Activated naive CD4-positive, alpha-beta T cell treated with anti-CD3 and anti-CD28 coated beads, Interleukin-2, amount 50 U/mL, for 16 hours (primary cell): ENCODE data around the gene FSTL4.
A peak's percentile ranks its signal among the peaks of the same experiment; 100 is the strongest.

Experiments used
- DNase-seq: peaks from one replicate; pipeline ENCODE4 v3.0.0-alpha.2; 2020

The FSTL4 gene

DNA sequence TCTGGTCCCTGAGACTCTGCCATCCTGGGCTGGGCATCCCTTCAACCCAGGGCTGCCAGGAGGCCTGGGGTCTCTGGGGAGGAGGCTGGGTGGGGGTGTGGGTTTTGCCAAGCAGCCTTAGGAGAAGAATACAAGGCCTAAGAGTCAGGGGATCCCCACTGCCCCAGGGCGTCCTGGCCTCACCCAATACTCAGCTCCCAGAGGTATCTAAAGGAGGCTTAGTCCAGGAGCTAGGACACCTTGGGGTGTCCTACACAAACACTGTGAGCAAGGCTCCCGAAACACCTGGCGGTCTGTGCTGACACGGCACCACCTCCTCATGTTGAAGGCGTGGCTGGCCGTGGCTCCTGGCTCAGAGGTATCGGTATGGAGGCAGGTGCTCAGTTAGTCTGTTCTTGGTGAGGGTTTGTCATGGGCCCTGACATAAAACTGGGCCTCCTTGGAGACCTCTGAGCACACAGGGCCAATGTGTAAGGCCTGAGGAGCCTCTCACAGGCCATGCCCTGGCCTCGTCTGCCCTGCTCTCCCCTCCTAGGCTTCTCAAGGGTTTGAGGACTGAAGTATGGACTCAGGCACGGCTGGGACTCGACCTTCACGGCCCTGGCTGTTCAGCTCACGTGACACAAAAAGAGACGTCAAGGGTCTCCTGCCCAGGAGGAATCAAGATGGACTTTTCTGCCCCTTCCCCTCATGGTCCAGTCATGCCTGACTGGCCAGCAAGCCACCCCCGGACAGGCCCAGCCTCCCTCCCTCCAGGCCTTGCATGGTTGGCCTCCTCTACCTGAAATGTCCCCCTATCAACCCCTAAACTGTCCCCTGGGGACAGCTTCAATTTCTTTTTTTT lies 277.3 kb downstream of the FSTL4 start:
- no peak for DNase-seq

DNA sequence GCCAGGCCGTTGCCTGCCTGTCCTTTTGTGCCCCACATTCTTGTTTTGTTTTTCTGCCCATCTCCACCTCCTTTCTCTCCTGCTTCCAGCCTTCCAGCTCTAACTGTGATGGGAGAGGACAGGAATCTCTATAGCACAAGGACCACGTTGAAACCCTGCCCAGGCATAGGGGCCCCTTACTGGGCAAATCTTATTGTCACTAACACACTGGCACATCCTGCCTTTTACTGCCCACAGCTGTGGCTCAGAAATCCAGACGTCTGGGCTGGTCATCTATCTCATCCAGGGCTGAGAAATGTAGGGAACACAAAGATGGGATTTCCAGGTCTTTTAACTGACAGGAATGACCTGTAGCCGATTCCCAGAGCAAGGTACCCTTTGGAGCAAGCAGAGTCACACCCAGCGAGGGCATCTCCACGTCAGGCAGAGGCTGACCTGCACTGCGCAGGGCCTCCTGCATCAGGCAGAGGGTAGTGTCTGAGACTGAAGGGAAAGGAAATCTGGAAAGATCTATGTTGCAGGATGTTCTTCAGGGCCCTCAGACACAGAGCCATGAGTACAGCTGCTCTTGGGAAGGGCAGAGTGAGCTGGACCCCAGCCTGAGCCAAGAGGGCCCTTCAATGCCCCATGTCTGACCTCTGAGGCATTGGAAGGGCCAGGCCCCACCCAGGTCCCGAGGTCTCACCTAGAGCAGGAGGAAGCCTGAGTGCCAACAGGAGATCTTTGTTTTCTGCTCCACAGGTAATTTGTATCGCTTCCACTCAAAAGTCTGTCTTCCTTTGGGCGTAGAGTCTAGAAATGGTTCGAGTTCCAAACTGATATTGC lies 278.8 kb downstream of the FSTL4 start:
- no peak for DNase-seq

DNA sequence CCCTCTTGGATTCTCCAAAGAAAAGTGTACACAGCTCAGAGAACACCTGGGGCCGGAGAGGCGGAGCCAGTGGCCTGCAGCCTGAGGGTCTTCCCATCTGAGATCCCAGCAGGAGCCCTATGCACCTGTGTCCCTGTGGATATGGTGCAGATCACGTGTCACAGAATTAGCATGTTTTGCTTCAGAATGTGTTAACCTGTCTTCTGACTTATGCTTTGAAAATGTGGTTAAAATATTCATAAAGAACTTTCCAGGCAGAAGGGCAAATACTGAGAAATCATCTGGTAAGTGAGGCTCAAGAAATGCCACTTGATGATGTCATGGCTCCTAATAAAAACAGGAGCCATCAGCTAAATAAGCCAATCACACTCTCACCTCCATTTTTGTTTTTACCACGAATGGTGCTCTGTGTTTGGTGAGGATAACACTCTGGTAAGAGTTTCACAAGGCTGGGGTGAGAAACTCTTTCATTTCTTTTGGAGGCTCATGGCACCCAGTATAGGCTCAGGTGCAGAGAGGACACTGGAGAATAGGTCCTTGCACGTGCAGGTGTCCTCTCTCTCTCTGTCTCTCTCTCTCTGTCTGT lies 279.8 kb downstream of the FSTL4 start:
- no peak for DNase-seq

DNA sequence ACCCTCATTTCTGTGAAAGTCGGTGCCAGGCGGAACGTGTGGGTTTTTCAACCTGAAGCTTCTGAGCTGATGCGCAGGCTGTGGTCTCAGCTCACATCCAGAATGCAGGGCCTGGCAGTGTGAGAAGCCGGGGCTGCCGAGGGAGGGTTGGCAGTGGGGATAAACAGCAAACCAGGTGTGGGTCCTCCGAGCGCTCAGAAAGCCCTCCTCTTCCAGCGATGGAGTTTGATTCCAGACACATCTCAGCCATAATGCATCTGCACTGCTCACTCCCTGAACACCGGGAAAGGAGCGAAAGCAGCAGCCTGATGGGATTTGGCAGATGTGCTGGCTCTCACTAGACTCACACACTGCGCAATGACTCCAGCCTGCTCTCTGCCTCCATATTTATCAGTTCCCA lies 280.4 kb downstream of the FSTL4 start:
- DNase-seq, result no peak

DNA sequence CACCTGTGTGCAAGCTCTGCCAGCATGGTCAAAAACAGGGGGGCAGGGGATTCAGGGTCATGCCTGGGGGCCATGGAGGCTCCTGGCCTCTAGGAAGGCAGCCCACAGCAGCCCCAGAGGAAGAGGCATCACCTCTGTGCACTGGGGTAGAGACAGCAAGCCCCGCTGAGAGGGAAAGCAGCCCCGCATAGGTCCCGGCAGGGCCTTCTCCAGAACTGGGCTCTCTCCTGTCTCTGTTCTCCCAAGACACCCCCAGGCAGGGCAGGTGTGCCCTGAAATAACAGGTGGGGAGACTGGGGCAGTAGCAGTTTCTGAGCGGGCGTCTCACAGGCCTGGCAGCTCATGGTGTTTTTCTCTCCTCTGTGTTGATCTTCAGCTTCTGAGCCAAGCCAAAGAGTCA lies 281.4 kb downstream of the FSTL4 start:
- DNase-seq, result no peak

DNA sequence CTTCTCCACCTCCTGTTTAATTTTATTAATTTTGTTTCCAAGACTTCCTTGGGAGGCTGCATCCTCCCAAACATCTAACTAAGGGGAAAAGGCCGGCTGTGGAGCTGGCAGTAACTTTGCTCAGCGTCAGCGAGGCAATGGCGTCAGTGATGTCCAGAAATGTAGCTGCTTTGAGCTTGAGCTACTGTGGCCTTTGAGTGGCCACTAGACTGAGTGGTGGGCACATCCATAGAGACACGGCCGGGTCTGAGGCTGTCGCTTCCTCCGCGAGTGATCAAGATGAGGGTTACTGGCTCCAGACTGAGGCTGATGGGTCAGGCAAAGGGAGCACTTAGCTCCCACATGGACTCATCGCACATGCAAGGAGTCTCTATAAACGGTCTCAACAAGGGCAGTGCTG lies 283.5 kb downstream of the FSTL4 start:
- no peak for DNase-seq

DNA sequence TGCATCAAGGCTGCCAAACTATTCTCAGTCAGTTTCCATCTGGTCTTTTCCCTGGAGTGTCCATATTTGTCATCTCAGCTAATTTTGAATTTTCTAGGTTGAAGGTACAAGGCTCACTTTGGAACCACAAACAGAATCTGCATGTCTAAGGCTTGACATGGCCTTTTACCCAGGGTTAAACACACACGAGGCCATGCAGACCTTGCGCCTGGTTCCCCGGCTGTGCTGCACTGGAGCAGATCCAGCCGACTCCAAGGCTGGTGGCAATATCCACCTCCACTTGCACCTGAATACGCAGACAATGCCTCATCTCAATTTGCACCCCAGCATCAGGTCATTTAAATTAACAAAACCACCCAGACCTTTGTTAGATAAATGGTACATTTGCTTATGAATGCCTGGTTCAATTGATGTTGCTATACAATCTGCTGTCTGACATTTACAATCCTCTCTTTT lies 284.4 kb downstream of the FSTL4 start:
- no peak for DNase-seq

DNA sequence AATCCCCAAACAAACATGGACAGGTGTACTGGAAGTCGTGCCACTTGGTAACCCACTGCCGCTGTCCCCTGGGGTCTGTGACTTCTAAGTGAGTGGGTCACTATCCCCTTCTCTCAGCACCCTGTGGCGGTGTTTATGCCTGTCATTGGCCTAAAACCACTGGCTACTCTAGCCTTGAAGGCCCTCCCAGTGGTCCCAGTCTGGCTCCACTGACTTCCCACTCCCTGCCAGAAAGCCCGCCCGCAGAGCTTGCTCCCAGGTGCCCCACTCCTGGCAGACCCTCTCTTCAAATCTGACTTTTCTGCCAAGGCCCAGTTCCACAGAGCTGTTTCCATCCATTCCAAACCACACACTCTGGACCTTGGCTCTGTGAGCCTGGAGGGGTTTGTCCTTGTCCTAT lies 286.0 kb downstream of the FSTL4 start:
- no peak for DNase-seq

DNA sequence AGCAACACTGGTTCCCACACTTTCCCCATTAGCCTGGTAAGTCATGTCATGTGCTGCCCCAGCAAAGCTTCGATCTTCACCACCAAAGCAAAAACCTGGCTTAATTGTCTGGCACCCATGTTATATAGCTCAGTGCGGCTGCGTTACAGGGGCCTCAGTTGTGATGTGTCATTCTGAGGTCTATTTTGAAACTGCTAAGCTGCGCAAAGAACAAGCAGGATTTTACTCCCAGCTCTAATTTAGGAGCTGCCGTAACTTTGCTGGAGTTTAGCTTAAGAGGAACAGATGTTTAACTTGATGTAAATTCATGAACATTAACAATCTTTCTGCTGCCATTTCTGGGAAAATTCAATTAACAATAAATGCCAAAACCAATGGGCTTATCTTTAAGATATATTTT lies 286.5 kb downstream of the FSTL4 start:
- no peak for DNase-seq

DNA sequence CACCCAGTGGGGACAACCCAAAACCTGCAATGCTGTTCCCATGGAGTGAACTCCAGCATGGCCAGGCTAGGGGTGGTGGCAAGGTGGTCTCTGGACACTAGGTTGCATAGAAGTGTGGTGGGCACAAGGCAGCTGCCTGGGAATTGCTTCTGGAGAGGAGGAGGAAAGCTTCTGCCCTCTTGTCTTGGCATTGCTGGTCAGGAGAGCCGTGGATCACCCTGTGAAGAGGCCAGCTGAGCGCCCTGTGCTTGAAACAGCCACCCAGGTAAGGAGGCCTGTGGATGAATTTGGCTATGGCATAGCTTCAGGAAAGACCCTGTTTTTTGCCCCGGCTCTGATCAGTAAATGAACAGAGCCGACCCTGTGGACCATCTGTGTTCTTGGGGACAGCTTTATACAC lies 287.4 kb downstream of the FSTL4 start:
- DNase-seq, result no peak

DNA sequence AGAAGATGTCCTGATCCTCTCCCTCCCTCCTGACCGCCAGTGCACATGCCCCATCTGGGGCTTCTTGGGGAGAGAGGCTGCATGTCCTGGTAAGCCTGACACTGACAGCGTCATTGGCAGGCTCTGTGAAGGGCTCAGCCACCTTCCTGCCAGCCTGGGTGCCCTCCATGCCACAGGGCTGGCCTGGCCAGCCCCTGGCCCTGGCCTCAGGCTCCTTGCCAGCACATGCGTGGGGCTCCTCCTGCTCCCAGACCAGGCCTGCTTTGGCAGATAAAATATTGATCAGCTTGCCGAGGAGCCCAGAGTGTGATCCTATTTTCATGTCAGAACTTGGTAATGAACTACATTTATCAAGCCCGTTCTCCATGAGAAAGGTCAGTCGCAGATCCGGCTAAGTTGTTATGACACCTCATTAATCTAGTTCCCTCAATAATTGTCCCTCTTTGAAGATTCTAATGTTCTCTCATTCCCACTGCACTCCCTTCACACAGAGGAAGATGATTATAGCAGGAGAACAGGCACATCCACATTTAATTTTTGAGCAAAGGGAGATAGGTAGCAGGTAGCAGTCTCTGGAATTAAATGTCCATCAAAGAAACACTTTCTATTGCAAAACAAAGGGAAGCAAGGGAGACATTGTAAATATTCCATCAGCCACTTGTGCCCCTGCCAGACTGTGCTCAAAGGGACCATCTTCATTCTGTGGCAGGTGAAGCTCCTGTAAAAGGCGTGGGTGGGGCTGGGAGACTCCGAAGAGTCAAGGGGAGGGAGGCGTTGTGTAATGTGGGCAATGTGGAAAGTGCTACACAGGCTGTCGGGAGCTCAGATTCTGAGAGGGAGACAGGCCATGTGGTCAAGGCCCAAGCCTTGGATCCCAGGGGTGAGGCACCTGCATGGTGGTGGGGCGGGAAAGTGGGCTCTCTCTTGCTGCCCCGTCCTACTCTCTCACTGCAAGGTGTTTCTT lies 288.6 kb downstream of the FSTL4 start:
- no peak for DNase-seq

DNA sequence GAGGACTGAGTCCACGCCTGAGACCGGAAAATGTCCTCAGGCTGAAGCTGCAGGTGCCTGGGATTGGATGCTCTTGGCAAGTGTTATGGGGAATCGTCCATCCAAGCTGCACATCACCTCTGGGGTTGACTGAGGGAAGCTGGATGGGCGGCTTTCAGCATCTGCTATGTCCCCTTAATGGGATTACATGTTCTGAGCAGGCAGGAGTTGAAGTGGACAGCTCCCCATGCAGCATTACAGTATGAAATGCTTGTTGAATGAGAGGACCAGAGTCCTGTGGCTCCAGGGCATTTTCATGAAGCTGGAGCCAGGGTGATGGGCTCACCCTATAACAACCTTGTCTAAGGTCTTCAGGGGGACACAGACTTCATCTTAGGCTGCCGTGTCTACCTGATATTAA lies 289.6 kb downstream of the FSTL4 start:
- no peak for DNase-seq

DNA sequence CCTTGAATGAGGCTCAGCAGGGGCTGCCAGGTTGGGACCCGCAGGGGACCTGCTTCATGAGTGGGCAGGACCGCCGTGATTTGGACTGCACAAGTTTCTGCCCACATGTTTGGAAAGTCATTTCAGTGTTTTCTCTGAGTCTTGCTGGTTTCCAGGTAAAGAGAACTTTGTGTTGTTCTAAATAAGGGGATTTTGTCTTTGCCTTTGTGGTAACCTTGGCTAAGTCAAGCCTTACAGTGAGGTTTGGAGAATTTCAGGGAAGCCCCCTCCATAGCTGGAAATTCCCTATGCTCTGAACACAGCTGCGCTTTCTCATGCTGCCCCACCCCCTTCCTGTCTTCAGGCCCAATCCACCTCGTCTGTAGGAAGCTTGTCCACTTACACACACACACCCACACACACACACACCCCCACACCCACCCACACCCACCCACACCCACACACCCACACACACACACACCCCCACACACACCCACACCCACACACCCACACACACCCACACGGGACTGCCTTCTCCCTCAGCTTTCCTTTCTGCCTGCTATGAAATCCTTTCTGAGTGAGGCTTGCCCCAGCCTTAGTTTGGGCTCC lies 290.4 kb downstream of the FSTL4 start:
- DNase-seq, result peak; percentile 17

DNA sequence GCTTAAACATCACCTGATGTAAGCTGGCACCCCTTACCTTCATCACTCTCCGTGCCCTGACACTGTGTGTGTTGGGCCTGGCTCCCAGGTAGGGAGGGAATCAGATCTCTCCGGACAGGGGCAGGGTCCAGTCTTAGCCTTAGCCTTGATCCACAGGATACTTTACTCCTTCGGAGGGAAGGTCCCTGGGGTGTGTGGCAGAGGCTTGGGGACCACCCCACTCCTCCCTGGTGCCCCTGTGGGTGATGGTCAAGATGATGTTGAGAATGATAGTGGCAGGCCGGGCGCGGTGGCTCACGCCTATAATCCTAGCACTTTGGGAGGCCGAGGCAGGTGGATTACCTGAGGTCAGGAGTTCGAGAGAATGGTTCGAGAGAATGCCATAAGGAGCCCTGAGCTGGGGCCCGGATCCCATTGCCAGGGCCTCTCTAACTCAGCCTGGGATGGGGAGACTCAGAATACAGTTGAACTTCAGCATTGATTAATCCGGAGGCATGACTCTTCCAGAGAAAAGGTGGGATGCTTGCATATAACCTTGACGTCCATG lies 291.0 kb downstream of the FSTL4 start:
- no peak for DNase-seq

DNA sequence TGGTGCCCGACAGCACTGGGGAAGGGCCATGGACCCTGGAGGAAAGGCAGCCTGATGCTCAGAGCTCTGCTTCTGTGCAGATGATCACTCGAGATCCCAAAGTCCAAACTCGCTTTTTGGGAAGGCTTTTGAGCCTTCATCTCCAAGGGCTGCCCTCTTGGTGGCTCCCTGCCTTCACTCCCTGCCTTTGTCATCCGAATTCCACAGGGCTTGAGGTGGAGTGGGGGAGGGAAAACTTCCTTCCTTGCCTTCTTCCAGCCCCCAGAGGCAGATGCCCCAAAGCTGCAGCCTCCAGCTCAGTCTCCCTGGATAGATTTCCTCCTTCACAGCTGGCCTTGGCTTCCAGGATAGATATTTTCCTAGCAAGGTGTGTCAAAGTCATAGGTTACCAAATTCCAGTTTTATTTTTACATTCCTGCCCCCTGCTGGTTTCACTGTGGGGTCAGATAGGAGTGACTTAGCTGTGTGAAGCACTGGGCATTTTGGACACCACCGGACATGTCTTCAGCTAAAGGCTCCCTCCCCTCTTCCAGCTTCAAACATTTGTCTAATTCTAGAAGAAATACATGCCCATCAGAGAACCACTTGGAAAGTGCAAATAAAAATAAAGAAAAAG lies 292.3 kb downstream of the FSTL4 start:
- DNase-seq, result no peak

DNA sequence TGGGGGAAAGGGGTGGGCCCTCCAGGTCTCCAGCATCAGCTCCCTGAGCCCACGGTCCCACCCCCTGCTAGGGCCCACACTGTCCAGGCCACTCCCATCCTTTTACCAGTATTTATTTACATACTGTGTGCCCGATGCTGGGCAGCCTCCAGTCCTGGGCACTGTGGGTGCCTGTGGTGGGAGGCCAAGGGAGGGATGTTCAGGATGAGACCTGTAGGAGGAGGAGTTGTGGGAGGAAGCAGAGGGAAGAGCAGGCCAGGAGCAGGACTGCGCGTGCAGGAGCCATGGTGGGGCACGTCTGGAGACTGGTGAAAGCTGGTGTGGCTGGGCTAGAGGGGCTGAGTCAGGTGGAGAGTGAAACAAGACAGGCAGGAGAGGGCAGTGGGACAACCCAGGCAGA lies 293.1 kb downstream of the FSTL4 start:
- DNase-seq, result no peak

DNA sequence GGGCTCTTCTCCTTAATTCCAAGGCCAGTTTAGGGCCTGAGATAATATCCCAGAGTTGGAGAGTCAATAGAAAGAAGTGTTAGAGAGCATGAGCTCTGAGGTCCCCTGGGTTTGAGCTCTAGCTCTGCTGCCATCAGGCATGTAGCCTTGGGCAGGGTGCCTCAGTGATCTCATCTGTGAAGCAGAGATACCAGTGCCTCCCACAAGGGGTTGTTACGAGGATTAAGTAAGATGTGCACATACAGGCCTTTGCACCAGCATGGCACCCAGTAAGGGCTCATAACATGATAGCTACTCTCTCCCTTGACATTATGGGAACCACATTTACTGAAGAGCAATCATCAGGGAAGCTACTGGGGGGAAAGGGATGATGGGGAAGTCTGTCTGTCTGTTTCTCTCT lies 294.8 kb downstream of the FSTL4 start:
- no peak for DNase-seq

DNA sequence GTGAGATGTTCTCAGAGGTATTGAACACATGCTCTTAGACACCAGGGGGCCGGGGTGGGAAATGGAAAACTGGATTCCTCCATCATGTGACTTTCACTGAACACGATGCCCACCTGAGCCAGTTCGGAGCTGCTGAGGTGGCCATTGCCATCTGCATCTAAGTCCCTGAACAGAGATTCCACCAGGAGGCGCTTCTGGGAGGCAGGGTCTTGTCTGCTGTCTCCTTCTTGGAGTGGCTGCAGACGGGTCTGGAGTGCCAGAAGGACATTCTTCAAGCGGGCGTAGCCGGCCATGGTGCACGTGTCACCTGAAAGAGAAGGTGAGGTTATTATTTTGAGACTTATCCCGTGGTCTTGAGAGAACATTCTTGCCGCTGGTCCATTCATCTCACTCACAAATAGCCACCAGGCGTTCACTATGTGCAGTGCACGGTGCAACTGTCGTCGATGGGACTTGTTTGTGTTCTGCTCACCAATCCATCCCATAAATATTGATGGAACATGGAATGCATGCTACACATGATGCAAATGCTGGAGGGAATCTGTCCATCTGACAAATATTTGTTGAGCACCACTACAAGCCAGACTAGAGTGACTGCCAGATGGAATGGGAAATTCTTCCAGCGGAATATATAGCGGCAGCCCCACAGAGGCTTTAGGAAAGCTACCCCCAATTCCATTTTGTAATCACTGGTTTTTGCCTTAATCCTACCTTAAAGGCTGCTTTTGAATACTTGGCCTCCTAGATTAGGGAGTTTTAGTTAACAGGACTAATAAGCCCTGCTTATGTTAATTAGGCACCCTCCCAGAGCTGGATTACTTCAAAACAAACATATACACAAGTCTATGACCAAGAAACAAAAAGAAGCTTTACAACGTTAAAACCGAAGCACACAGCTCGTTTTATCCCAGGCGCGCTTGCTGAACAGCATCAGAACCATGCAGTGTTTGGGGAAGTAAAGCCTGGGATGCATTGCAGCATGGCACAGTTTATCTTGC lies 295.7 kb downstream of the FSTL4 start:
- no peak for DNase-seq

DNA sequence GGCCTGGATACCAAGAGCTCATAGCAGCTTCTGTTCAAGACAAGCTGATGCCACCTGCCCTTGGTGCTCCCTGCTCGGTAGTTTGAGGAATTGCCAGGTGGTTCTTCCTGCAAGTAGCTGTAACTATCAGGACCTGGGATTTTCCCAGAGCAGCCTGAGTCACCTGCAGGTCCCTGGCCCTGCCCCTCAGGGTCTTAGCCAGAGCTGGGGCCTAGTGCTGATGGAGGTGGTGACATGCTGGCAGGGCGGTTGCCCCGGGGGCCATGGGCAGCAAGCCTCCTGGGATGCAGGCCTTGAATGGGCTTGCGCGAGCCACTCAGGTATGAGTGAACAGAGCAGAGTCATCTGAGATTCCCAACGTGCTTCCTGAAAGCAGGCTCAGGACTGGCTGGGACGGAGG lies 298.3 kb downstream of the FSTL4 start:
- DNase-seq, result no peak

DNA sequence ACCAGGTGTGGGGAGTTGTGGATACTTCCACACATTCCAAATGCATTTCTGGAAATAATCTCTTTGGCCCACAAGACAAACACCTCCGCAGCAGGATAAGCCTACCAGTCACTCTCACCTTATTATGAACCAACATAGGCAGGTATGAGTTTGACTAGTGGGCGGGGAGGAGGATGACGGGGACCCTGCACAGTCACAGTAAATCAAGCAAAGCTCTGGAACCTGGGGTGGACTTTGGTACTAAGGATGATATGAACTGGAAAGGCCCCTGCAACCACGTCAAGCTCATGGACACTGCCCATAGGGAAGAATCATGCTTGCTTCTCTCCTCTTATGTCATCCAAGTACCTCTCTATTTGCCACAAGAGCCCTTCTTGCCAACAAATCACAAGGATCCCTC lies 301.2 kb downstream of the FSTL4 start:
- no peak for DNase-seq
